ENCODE measurements around the gene KCNK13. TPM values are rescaled to one million over a fixed set of nuclear protein-coding genes. Genes with fewer than 3 reads are reported as not detected.

KCNK13 gene
- total and polyA plus RNA-seq, 2 of the 13 experiments (the other 11 are each of a cell fraction or from before 2014, with no cell fraction given), result 0.08 to 0.29 TPM

GRCh38 chr14:90060312-90060964 lies 1.4 kb upstream of the KCNK13 start (continued):
- TF ChIP-seq ZHX1 (CRISPR knock-in tag; IDR thresholded peaks at IDR 0.05; ENCODE audit: low read depth), result no peak
- peak; percentile 50; the same call in 1 of the 2 replicates for TF ChIP-seq ZNF501 (CRISPR knock-in tag; IDR thresholded peaks at IDR 0.05)
- TF ChIP-seq GLI4 (CRISPR knock-in tag; IDR thresholded peaks at IDR 0.05; ENCODE audit: borderline replicate concordance), result no peak
- peak; percentile 22; the same call in 1 of the 2 replicates for TF ChIP-seq YEATS4 (CRISPR knock-in tag; IDR thresholded peaks at IDR 0.05; ENCODE audit: borderline replicate concordance)
- TF ChIP-seq ATF7-NPFF (CRISPR knock-in tag; IDR thresholded peaks at IDR 0.05; ENCODE audit: low read depth), result 0 out of 2 replicates have a peak, but pooled peaks have one; percentile 1
- TF ChIP-seq ZNF281 (CRISPR knock-in tag; IDR thresholded peaks at IDR 0.05; ENCODE audit: borderline replicate concordance), result no peak
- TF ChIP-seq KAT2B (IDR thresholded peaks at IDR 0.05; ENCODE audit: borderline replicate concordance, low read depth, low read length), result no peak
- TF ChIP-seq ZNF235 (CRISPR knock-in tag; IDR thresholded peaks at IDR 0.05; ENCODE audit: borderline replicate concordance), result no peak
- 0 out of 2 replicates have a peak, but pooled peaks have one; percentile 37 for TF ChIP-seq ZNF546 (CRISPR knock-in tag; conservative IDR thresholded peaks at IDR 0.05)
- TF ChIP-seq ZNF24 (IDR thresholded peaks at IDR 0.05), result no peak
- TF ChIP-seq BCLAF1 (IDR thresholded peaks at IDR 0.05), result no peak
- no peak for TF ChIP-seq ZNF101 (CRISPR knock-in tag; IDR thresholded peaks at IDR 0.05; ENCODE audit: borderline replicate concordance, low read depth)
- peak; percentile 79 for TF ChIP-seq CTCF (CRISPR knock-in tag; IDR thresholded peaks at IDR 0.05)
- TF ChIP-seq RAD21 (CRISPR knock-in tag; IDR thresholded peaks at IDR 0.05), result peak; percentile 78; the same call in 1 of the 2 replicates
- TF ChIP-seq RFX5 (IDR thresholded peaks at IDR 0.05; ENCODE audit: low read depth, low read length), result no peak
- no peak for TF ChIP-seq GZF1 (CRISPR knock-in tag; IDR thresholded peaks at IDR 0.05)

Data from HepG2 (cell line).